PC-3 (cell line): Measurements from ENCODE around the gene MTA1. TPM values are rescaled to one million over a fixed set of nuclear protein-coding genes. Genes with fewer than 3 reads are reported as not detected.
A peak's percentile ranks its signal among the peaks of the same experiment; 100 is the strongest.

ENCODE experiments used
- ATAC-seq: fragments of 200-7000 bp; cut with Tn5 transposase; 2 replicates; pipeline ENCODE4 v1.9.1; 2020; ENCODE audit warnings: mild to moderate bottlenecking, moderate library complexity
- BruUV-seq: library from RNA; stranded (reverse); fragments of 400-500 nt; replicated peaks from 2 replicates; lab custom pipeline; 2021; lab: Mats Ljungman, UMichigan
- CTCF ChIA-PET: fragments of 300-600 bp; sonication (Branson Sonifier 250); formaldehyde crosslinking; loops from one replicate; lab custom pipeline; 2022; ENCODE audit warnings: antibody characterized with exemption; lab: Charles Lee
- POLR2A ChIA-PET: fragments of 300-600 bp; sonication (Branson Sonifier 250); formaldehyde crosslinking; loops from one replicate; lab custom pipeline; 2022; ENCODE audit warnings: antibody characterized with exemption; ENCODE audit not compliant: unreplicated experiment; lab: Charles Lee
- DNase-seq: peaks from one replicate; pipeline ENCODE4 v3.0.0-alpha.2; 2015
- H2AFZ ChIP-seq: fragments of 300-600 bp; sonication (generic); 2 replicates; pipeline ENCODE4 v1.6.0; 2016; ENCODE audit warnings: antibody characterized with exemption, low read length
- H3F3A ChIP-seq: fragments of 300-600 bp; sonication (generic); one replicate; pipeline ENCODE4 v1.6.0; 2017; ENCODE audit warnings: antibody characterized with exemption, low read length, control low read depth, mild to moderate bottlenecking; ENCODE audit not compliant: unreplicated experiment
- H3K27ac ChIP-seq: fragments of 300-600 bp; sonication (generic); 2 replicates; pipeline ENCODE4 v1.5.1; 2016; ENCODE audit warnings: mild to moderate bottlenecking, low read length
- H3K27me3 ChIP-seq: fragments of 300-600 bp; sonication (generic); 2 replicates; pipeline ENCODE4 v1.6.1; 2016; ENCODE audit warnings: low read length, mixed read lengths
- H3K36me3 ChIP-seq: fragments of 300-600 bp; sonication (generic); 2 replicates; pipeline ENCODE4 v1.6.1; 2016; ENCODE audit warnings: low read depth, mixed run types, low read length, mixed read lengths
- H3K4me1 ChIP-seq: fragments of 300-600 bp; sonication (generic); 2 replicates; pipeline ENCODE4 v1.5.1; 2016; ENCODE audit warnings: low read length; ENCODE audit not compliant: insufficient read depth
- H3K4me2 ChIP-seq: fragments of 300-600 bp; sonication (generic); 2 replicates; pipeline ENCODE4 v1.6.0; 2016; ENCODE audit warnings: low read length
- H3K4me3 ChIP-seq: fragments of 300-600 bp; sonication (generic); 2 replicates; pipeline ENCODE4 v1.5.1; 2016; ENCODE audit warnings: mild to moderate bottlenecking, low read length, mixed read lengths
- H3K79me2 ChIP-seq: fragments of 300-600 bp; sonication (generic); 2 replicates; pipeline ENCODE4 v1.6.1; 2017; ENCODE audit warnings: low read length, mixed read lengths
- H3K9ac ChIP-seq: fragments of 300-600 bp; sonication (generic); 2 replicates; pipeline ENCODE4 v1.6.0; 2016; ENCODE audit warnings: mild to moderate bottlenecking, low read length
- H3K9me2 ChIP-seq: fragments of 300-600 bp; sonication (generic); replicated peaks from 2 replicates; pipeline ENCODE4 v1.6.1; 2016; ENCODE audit warnings: mixed run types, low read length, mixed read lengths
- H3K9me3 ChIP-seq: fragments of 300-600 bp; sonication (generic); 2 replicates; pipeline ENCODE4 v1.6.1; 2016; ENCODE audit warnings: low read length, mixed read lengths
- H4K20me1 ChIP-seq: fragments of 300-600 bp; sonication (generic); 2 replicates; pipeline ENCODE4 v1.6.1; 2016; ENCODE audit warnings: low read length, mixed read lengths
- EZH2 ChIP-seq: fragments of 300-600 bp; sonication (generic); IDR thresholded peaks from one replicate; pipeline ENCODE4 v1.6.1; 2017; ENCODE audit warnings: antibody characterized with exemption, mild to moderate bottlenecking, low read length; ENCODE audit not compliant: unreplicated experiment
- EZH2phosphoT487 ChIP-seq: fragments of 300-600 bp; sonication (generic); IDR thresholded peaks from 2 replicates; pipeline ENCODE4 v1.6.1; 2018; ENCODE audit warnings: mild to moderate bottlenecking, antibody characterized with exemption, low read length, borderline replicate concordance
- intact Hi-C: fragments of 100-400 bp; cut with micrococcal nuclease; formaldehyde crosslinking; loops from 2 replicates; pipeline ENCODE4 v1.9.0; 2023
- total RNA-seq: library from RNA; depleted of rRNA; stranded (reverse); fragments of >200 nt; gene quantifications from 2 replicates; pipeline ENCODE4 v1.2.3, GENCODE V29; 2014
- TF ChIP-seq, protein P1 (sequence below): fragments of 300-600 bp; sonication (generic); conservative IDR thresholded peaks from 2 replicates; pipeline ENCODE4 v1.5.1; 2017; ENCODE audit warnings: antibody characterized with exemption, low read depth, mild to moderate bottlenecking, low read length

Gene MTA1
- total RNA-seq, 1 experiment from 2014 or later = 82.3 TPM

- POLR2A ChIA-PET = interaction anchor here (0.6 to 1.8 kb wide), 3 partner anchors 9 to 59 kb away, joined by 3 to 18 read pairs (median 7); no protein-coding TSS in a partner anchor
- H3K36me3 ChIP-seq = no peaks in the 10 kb centered on the region
Observed at GRCh38 chr14:105480807-105481801, 61.5 kb downstream of the MTA1 start.

GRCh38 chr14:105481886-105482457 is 62.3 kb downstream of the MTA1 start:
- Histone ChIP-seq H3K4me3 (peak overlapping the region; percentile 45; the same call in 1 of the 2 replicates), H2AFZ (no peak overlapping the region), H3K4me1 (peaks cover 39% of the 10 kb centered on the region), H3K9ac (peak overlapping the region; percentile 100), H3K36me3 (no peaks in the 10 kb centered on the region), H3K9me3 (no peaks in the 10 kb centered on the region), H3K27me3 (no peaks in the 10 kb centered on the region), H3K27ac (peak overlapping the region; percentile 100), H3F3A (no peaks in the 10 kb centered on the region), H3K9me2 (no peaks in the 10 kb centered on the region), H3K4me2 (peak overlapping the region; percentile 99), H3K79me2 (peaks cover 5% of the 10 kb centered on the region), H4K20me1 (no peaks in the 10 kb centered on the region)
- ChIA-PET POLR2A (interaction anchor here (0.6 to 1.8 kb wide), 2 partner anchors 8 to 51 kb away, joined by 7 to 18 read pairs; no protein-coding TSS in a partner anchor), CTCF (interaction anchor here (1.9 kb wide), 1 partner anchor 8 kb away, joined by 24 read pairs; the partner anchor contains the start of gene TEDC1)
- BruUV-seq = no TSS peak
- intact Hi-C loops = loop anchor here (1.0 kb wide), 1 partner anchor 8 kb away; no protein-coding TSS in a partner anchor
- peak; percentile 51 for ATAC-seq
- peak; percentile 96 for DNase-seq
- TF ChIP-seq EZH2phosphoT487 = no peak
- TF ChIP-seq, protein P1, sequence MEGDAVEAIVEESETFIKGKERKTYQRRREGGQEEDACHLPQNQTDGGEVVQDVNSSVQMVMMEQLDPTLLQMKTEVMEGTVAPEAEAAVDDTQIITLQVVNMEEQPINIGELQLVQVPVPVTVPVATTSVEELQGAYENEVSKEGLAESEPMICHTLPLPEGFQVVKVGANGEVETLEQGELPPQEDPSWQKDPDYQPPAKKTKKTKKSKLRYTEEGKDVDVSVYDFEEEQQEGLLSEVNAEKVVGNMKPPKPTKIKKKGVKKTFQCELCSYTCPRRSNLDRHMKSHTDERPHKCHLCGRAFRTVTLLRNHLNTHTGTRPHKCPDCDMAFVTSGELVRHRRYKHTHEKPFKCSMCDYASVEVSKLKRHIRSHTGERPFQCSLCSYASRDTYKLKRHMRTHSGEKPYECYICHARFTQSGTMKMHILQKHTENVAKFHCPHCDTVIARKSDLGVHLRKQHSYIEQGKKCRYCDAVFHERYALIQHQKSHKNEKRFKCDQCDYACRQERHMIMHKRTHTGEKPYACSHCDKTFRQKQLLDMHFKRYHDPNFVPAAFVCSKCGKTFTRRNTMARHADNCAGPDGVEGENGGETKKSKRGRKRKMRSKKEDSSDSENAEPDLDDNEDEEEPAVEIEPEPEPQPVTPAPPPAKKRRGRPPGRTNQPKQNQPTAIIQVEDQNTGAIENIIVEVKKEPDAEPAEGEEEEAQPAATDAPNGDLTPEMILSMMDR = peak; percentile 19; the same call in 1 of the 2 replicates

More at GRCh38 chr14:105480807-105481801, 61.5 kb downstream of the MTA1 start:
- H3K4me1 ChIP-seq = peaks cover 48% of the 10 kb centered on the region
- no peaks in the 10 kb centered on the region for H3K9me2 ChIP-seq
- intact Hi-C loops = no loop called here
- no peaks in the 10 kb centered on the region for H3F3A ChIP-seq
- peak overlapping the region; percentile 65 for H2AFZ ChIP-seq
- TSS peak; percentile 75 for BruUV-seq
- H3K4me2 ChIP-seq = peak overlapping the region; percentile 99
- H4K20me1 ChIP-seq = no peaks in the 10 kb centered on the region
- no peaks in the 10 kb centered on the region for H3K27me3 ChIP-seq
- H3K9ac ChIP-seq = peak overlapping the region; percentile 100
- H3K79me2 ChIP-seq = peaks cover 8% of the 10 kb centered on the region
- DNase-seq = peak; percentile 90
- no peak for TF ChIP-seq EZH2
- TF ChIP-seq, protein P1 = peak; percentile 95
- H3K27ac ChIP-seq = peak overlapping the region; percentile 100
- no peaks in the 10 kb centered on the region for H3K9me3 ChIP-seq
- peak; percentile 44 for ATAC-seq
- H3K4me3 ChIP-seq = peak overlapping the region; percentile 71
- CTCF ChIA-PET = interaction anchor here (0.6 to 1.9 kb wide), 5 partner anchors 9 to 89 kb away, joined by 3 to 24 read pairs (median 10); partner anchors contain the start of gene TEDC1
